OCI-LY3 (cell line): ENCODE data around the gene LRRC37A.
"Not testable (repeated sequence)": the region's sequence is repeated elsewhere in the genome, so short reads cannot be mapped to it uniquely, and the experiment has no call there.

Source experiments
- H2AFZ ChIP-seq: fragments of 200-600, 300-600 bp; shearing (Covaris generic); 2 replicates; pipeline ENCODE4 v1.6.0; 2014; ENCODE audit warnings: antibody characterized with exemption, low read depth, low read length
- H3K27ac ChIP-seq: fragments of 200-600, 300-600 bp; sonication (generic); 2 replicates; pipeline ENCODE4 v1.5.1; 2014; ENCODE audit warnings: mild to moderate bottlenecking, low read length, moderate library complexity, mixed read lengths
- H3K27me3 ChIP-seq: fragments of 200-600, 300-600 bp; sonication (generic); 2 replicates; pipeline ENCODE4 v1.6.1; 2014; ENCODE audit warnings: low read depth, low read length, mixed read lengths
- H3K36me3 ChIP-seq: fragments of 200-600, 300-600 bp; sonication (generic); replicated peaks from 2 replicates; pipeline ENCODE3; 2014; ENCODE audit warnings: low read depth, low read length, mixed read lengths
- H3K4me1 ChIP-seq: fragments of 300-600, 200-600 bp; sonication (generic); 2 replicates; pipeline ENCODE4 v1.6.1; 2014; ENCODE audit warnings: low read length, mixed read lengths
- H3K4me2 ChIP-seq: fragments of 200-600, 300-600 bp; sonication (generic); 2 replicates; pipeline ENCODE4 v1.6.1; 2014; ENCODE audit warnings: low read length, mixed read lengths
- H3K4me3 ChIP-seq: fragments of 300-600, 200-600 bp; sonication (generic); 2 replicates; pipeline ENCODE4 v1.5.1; 2014; ENCODE audit warnings: antibody characterized with exemption, mild to moderate bottlenecking, low read length, moderate library complexity
- H3K79me2 ChIP-seq: fragments of 300-600, 200-600 bp; shearing (Covaris generic); 2 replicates; pipeline ENCODE4 v1.6.1; 2014; ENCODE audit warnings: mild to moderate bottlenecking, low read length, mixed read lengths
- H3K9ac ChIP-seq: fragments of 300-600, 200-600 bp; shearing (Covaris generic); 2 replicates; pipeline ENCODE4 v1.6.0; 2014; ENCODE audit warnings: mild to moderate bottlenecking, low read length, moderate library complexity
- H3K9me3 ChIP-seq: fragments of 200-600, 300-600 bp; shearing (Covaris generic); 2 replicates; pipeline ENCODE4 v1.6.1; 2014; ENCODE audit warnings: low read length, mixed read lengths; ENCODE audit not compliant: insufficient read depth
- H4K20me1 ChIP-seq: fragments of 200-600, 300-600 bp; sonication (generic); 2 replicates; pipeline ENCODE4 v1.6.1; 2016; ENCODE audit warnings: low read length, mixed read lengths; ENCODE audit not compliant: insufficient read depth

Gene LRRC37A

DNA sequence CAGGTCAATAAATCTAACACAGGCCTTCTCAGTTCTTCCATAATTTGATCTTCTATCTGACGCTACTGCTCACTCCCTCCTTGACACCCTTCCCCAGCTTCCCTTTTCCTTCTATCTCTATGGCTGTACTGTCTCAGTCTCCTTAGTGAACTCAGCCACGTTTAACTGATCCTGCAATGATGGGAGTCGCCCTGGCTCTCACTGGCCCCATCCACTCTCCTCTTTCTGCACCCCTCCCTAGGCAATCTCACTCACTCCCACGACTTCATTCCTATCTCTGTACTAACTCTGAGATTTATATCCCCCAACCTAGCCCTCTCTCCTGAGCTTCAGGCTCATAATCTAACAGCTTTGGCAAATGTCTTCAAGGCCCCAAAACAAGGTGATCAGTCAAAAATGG is 58.9 kb downstream of the LRRC37A start:
- not testable (repeated sequence) for H3K27ac ChIP-seq, H3K4me1 ChIP-seq, H3K4me3 ChIP-seq, H2AFZ ChIP-seq, H4K20me1 ChIP-seq, H3K27me3 ChIP-seq, H3K4me2 ChIP-seq, H3K9ac ChIP-seq, H3K79me2 ChIP-seq, H3K36me3 ChIP-seq, H3K9me3 ChIP-seq

DNA sequence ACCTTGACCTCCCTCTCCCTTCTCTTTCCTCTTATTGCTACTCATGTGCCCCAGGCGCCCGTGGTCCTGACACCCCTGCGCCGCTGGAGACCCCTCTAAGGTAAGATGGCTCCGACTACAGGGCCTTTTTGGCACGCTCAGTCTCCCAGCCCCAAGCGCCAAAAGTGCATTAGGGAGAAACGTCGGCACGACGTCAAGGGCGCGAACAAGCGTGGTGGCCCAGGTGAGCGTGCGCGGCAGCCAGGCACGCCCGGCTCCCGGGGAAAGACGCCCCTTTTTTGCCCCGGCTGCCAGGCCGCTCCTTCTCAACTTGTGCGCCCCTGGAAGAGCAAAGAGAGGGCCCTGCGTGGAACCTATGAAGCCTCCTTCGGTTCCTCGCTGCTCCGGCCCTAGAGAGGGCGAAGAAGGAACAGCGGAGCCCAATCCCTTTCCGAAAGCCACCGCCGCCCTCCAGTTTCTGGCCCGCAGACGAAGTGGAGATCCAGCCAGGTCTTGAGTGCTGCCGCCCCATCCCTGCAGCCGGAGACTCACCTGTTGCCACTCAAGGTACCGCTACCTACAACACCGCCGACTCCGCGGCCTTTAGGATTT is 66.3 kb downstream of the LRRC37A start:
- not testable (repeated sequence) for H3K9me3 ChIP-seq, H3K4me1 ChIP-seq, H3K9ac ChIP-seq, H3K36me3 ChIP-seq, H3K4me3 ChIP-seq, H3K79me2 ChIP-seq, H3K27ac ChIP-seq, H3K27me3 ChIP-seq, H4K20me1 ChIP-seq, H2AFZ ChIP-seq, H3K4me2 ChIP-seq

GRCh38 chr17:46361755-46362154 is 66.8 kb downstream of the LRRC37A start, which contains the start of gene ARL17B:
Gene ARL17B (minus strand): TSS chr17:46361766. CDS start chr17:46358397, 3,369 bp downstream.
- not testable (repeated sequence) for H3K36me3 ChIP-seq, H3K4me3 ChIP-seq, H3K4me2 ChIP-seq, H3K4me1 ChIP-seq, H3K27me3 ChIP-seq, H3K79me2 ChIP-seq, H3K9me3 ChIP-seq, H2AFZ ChIP-seq, H3K27ac ChIP-seq, H3K9ac ChIP-seq, H4K20me1 ChIP-seq

DNA sequence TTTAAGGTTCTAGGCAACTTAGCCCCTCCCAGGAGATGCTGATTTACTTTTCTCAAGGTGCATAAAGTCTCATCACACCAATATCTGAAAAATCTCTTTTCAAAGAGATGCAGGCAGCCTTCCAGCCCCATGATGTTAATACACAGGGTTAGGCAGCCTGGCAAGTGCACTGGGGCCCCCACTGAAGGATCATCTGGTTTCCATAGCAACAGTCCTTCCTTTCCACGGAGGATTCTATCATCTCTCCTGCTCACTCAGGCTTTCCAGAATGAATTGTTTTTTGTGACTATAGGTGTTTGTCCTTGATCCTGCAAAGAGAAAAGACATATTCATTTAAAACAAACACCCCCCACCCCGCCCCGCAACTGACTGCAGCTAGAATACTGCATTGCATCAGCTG is 72.6 kb downstream of the LRRC37A start:
- H3K79me2 ChIP-seq, H3K4me3 ChIP-seq, H2AFZ ChIP-seq, H3K27me3 ChIP-seq, H3K27ac ChIP-seq, H3K4me1 ChIP-seq, H3K36me3 ChIP-seq, H3K9me3 ChIP-seq, H3K9ac ChIP-seq, H4K20me1 ChIP-seq, H3K4me2 ChIP-seq: not testable (repeated sequence)

- not testable (repeated sequence) for H3K9ac ChIP-seq
These were observed 77.6 kb downstream of the LRRC37A start for GRCh38 chr17:46372236-46373229.

DNA sequence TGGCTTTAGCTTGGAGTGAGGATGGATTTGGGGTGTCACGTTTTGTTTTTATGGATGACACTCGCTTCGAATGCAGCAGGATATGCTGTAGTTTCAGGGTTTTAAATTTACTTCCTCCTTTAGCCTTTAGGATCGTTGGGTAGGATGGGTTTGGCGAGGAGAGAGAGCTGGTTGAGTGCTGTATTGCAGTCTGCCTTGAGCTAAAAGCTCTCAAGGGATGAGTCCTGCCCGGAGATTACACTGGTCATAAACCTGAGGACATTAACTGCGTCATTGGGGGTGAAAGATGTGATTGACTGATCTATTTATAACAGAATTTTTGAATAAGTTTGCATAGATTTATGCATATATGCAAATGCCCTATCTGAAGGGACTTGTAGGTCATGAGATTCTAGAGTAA is 78.5 kb downstream of the LRRC37A start:
- not testable (repeated sequence) for H3K79me2 ChIP-seq, H4K20me1 ChIP-seq, H3K9ac ChIP-seq, H3K9me3 ChIP-seq, H3K27me3 ChIP-seq, H3K4me1 ChIP-seq, H3K4me2 ChIP-seq, H3K4me3 ChIP-seq, H3K36me3 ChIP-seq, H3K27ac ChIP-seq, H2AFZ ChIP-seq

More at GRCh38 chr17:46372236-46373229, 77.6 kb downstream of the LRRC37A start:
- H3K79me2 ChIP-seq, H3K4me1 ChIP-seq, H2AFZ ChIP-seq, H3K36me3 ChIP-seq, H3K4me3 ChIP-seq, H3K27ac ChIP-seq, H4K20me1 ChIP-seq, H3K9me3 ChIP-seq, H3K4me2 ChIP-seq, H3K27me3 ChIP-seq: not testable (repeated sequence)

GRCh38 chr17:46383118-46383517 is 88.2 kb downstream of the LRRC37A start:
- H3K4me2 ChIP-seq, H3K36me3 ChIP-seq, H2AFZ ChIP-seq, H3K27ac ChIP-seq, H3K9ac ChIP-seq, H4K20me1 ChIP-seq, H3K4me3 ChIP-seq, H3K4me1 ChIP-seq, H3K9me3 ChIP-seq, H3K79me2 ChIP-seq, H3K27me3 ChIP-seq: not testable (repeated sequence)

DNA sequence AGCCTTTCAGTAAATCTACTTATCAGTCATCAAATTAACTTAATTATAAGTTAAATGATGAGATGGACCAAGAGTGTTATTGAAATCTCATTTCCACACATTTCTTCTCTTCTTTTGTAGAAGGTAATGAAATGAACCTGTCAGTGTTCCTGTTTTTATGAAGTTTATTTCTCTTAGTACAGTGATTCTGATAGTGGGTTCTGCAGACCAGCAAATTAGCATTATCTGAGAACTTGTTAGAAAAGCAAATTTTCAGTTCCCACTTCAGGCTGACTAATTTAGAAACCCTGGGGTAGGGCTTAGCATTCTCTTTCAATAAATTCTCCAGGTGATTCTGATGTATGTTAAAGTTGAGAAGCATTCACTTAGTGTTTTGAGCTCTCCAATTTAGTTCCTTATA is 90.6 kb downstream of the LRRC37A start:
- H4K20me1 ChIP-seq, H3K27ac ChIP-seq, H3K36me3 ChIP-seq, H3K4me1 ChIP-seq, H3K4me3 ChIP-seq, H3K27me3 ChIP-seq, H3K4me2 ChIP-seq, H3K9ac ChIP-seq, H2AFZ ChIP-seq, H3K79me2 ChIP-seq, H3K9me3 ChIP-seq: not testable (repeated sequence)
